HG03108 (cell line): Measurements from ENCODE around the gene TRIM16.
"Not testable (repeated sequence)": the region's sequence is repeated elsewhere in the genome, so short reads cannot be mapped to it uniquely, and the experiment has no call there.

Experiments used
- ATAC-seq: cut with Tn5 transposase; IDR thresholded peaks from one replicate; pipeline ENCODE4 v1.9.1; 2021; ENCODE audit warnings: moderate library complexity; ENCODE audit not compliant: unreplicated experiment

The TRIM16 gene

DNA sequence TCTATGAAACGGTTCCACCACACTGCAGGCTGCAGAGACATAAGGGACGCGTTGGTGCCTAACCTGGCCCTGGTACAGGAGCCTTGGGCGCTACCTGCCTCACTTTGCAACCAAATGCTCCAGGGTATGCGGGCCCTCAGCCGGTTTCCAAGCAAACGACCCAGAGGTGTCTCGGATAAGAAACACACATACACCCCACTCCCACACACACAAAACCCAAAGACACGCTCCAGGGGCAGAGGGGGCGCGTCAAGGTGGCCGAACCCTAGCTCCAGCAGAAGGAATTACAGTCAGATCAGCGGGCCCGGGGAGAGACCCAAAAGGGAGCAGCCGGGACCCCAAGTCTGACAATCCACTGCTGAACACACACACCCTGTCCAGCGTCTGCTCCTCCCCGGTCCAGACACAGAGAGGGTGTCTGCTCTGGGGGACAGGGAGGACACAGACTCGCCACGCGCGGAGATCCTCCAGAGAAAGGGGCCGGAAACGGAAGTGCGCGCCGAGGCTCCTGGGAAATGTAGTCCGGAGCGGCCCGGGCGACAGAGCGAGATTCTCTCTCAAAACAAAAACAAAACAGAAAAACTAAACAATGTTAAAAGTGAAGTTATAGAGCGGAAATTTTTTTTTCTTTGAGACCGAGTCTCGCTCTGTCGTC is at the start of gene TRIM16:
Gene TRIM16 (minus strand): TSS at position 488 of the 655 bp plus-strand sequence. CDS start 32,702 bp downstream, outside the sequence.
- ATAC-seq = peak; percentile 94

DNA sequence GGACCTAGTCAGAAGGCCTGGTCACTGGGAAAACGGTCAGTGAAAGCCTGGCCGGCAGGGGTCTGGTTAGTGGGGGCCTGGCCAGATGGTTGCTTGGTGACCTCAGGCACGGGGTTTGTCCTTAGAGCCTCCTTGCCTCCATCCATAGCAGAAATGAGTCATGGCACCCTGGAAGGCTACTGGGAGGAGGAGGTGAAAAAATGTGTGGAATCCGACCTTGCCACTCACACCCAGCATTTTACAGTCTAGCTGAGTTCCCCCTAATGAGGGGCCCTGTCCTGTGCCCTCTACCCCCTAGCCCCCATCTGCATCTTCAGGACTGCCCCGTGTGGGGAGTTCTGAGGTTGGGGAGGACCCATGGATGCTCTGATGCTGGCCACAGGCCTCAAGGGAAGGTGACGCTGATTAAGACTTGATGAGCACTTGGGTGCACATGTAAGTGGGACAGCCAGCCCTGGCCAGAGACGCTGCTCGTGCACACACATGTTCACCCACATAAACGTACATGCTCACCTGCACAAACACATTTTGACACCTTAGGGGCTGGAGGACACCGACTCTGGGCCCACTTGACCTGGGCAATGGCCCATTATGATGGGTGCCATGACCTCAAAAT is 49.2 kb upstream of the TRIM16 start:
- ATAC-seq = not testable (repeated sequence)

GRCh38 chr17:15731900-15732299 is 47.8 kb upstream of the TRIM16 start, which contains the start of gene TBC1D26:
Gene TBC1D26 (plus strand): TSS chr17:15732283. CDS start chr17:15735349, 3,066 bp downstream.
- not testable (repeated sequence) for ATAC-seq

- not testable (repeated sequence) for ATAC-seq
Measured at GRCh38 chr17:15730535-15730934, 46.4 kb upstream of the TRIM16 start.

DNA sequence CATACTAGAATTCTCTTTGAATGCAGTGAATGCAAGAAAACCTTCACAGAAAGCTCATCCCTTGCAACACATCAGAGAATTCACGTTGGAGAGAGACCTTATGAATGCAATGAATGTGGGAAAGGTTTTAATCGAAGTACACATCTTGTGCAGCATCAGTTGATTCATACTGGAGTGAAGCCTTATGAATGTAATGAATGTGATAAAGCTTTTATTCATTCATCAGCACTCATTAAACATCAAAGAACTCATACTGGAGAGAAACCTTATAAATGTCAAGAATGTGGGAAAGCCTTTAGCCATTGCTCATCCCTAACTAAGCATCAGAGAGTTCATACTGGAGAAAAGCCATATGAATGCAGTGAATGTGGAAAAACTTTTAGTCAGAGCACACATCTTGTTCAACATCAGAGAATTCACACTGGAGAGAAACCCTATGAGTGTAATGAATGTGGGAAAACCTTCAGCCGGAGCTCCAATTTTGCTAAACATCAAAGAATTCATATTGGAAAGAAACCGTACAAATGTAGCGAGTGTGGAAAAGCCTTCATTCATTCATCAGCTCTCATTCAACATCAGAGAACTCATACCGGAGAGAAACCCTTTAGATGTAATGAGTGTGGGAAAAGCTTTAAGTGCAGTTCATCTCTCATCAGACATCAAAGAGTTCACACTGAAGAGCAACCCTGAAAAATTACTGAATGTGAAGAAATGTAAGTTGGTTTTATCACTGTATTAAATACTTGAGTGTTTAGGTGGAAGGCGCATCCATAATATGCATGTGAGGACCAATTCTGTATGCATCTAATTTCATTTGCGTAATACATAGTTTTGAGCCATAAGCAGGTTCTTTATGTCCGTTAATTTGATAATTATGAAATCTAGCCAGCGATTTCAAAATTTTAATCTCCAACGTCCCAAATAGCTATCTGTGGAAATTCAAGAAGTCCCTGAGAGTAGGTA is 32.8 kb upstream of the TRIM16 start:
- ATAC-seq = not testable (repeated sequence)

GRCh38 chr17:15708879-15709278 is 24.8 kb upstream of the TRIM16 start:
- ATAC-seq = not testable (repeated sequence)

GRCh38 chr17:15704813-15705212 is 20.7 kb upstream of the TRIM16 start:
- ATAC-seq = not testable (repeated sequence)

DNA sequence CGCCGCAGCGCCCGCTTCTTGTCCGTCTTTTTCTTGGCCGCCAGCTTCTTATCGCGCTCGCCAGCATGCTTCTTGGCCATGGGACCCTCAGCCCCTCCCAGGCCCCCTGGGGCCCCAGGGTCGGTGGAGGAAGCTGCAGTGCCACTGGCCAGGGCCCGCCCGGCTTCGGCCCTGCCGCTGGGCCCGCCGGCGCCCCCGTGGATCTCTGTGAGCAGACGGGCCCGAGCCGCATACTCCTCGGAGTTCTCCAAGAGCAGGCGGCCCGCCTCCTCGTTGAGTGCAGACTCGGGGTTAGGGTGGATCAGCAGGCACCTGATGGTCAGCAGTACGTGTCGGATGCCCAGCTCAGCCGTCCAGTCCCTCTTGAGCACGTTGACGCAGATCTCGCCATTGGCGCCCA is 20.1 kb upstream of the TRIM16 start:
- not testable (repeated sequence) for ATAC-seq

GRCh38 chr17:15699937-15700336 is 15.8 kb upstream of the TRIM16 start:
- ATAC-seq = not testable (repeated sequence)

DNA sequence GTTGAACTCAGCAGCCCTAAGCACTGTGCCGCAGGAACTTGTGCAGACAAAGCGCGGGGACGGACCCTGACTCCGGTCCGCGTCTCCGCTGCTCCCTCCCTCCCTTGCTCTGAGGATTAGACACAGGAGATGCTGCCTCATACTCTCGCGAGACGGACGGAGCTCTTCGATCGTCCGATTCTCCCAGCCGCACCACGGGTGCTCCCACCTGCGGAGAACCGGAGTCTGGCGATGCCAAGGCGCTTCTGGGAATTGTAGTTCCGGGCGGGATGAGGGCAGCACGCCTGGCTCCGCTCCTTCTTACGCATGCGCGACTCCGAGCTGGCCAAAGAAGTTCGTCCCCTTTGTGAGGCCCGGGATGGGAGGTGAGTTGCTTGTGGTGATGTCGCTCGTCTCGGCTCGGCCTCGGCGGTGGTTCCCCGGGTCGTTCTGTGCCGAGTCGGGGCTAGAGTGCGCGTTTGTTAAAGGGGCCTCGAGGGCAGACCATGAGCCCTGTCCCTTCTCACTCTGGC is 15.4 kb upstream of the TRIM16 start, which contains the start of gene ZNF286A:
Gene ZNF286A (plus strand): TSS at position 340 of the 512 bp plus-strand sequence. CDS start 578 bp downstream, outside the sequence.
- ATAC-seq = peak; percentile 98

- not testable (repeated sequence) for ATAC-seq
Measured at GRCh38 chr17:15698967-15699366, 14.9 kb upstream of the TRIM16 start.

DNA sequence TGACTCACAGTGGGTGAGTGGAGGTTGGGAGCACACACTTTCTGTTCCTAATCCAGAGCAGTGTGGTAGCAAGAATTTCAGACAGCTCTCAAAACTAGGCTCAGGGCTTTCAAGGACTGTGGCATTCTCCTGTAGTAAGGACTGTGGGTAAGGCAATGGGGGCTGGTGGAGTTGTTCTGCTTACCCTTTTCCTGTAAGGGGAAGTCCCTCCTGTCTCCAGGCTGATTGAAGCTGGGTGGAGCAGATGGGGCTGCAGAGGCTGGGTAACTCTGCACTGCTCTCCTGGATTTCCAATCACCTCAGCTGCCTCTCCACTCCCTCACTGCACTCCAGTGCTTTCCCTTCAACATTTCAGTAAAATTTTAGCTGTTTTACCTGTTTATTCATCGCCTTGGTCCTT is 3.4 kb upstream of the TRIM16 start:
- ATAC-seq = not testable (repeated sequence)

DNA sequence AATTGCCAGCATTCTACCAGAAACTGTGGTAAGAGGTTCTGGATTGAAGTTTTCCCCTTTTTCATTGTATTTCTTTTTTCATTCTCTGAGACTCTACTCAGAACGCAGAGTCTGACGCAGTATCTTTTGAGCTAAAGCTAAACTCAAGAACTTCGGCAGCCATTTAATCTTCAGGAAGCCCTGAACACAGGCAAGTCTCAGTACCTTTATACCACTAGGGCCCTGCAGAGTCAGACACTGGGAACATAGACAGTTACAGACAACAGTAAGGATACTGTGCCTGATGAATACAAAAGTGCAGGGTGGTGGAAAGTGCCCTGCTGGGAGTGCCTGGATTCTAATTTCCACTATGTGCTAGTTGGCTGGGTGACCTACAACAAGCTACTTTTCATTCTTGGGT is 976 bp downstream of the TRIM16 start:
- ATAC-seq = not testable (repeated sequence)

DNA sequence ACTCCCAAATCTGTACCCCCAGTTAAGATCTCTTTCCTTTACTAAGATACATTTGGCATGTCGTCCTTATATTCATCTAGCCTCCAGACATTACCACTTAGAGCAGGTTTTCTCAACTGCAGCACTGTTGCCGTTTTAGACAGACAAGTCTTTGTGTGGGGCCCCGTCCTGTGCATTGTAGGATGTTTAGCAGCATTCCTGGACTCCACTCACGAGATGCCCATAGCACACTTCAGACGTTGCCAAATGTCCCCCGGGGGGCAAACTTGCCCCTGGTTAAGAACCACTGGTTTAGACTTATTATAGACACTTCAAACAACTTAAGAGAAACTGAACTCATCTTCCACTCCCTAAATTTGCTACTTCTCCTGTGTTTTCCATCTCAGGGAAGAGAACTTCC is 8.1 kb downstream of the TRIM16 start:
- not testable (repeated sequence) for ATAC-seq

DNA sequence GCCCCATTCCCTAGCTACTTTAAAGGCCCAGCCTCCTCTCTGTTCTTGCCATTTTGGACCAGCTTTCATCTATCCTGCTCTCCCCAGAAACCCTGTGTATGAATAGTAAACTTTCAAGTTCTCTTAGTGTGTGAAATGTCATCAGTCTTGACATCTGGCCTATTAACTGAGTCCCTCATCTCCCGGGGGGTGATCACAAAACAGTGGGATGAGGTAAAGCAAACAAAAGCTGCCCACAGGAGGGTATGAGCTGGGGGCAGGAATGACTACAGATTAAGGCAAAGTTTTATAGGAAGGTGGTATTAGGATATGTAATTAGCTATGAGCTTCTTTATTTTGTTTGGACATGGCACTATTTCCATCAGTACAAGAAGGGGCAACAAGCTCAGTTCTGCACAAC is 9.5 kb downstream of the TRIM16 start:
- not testable (repeated sequence) for ATAC-seq

DNA sequence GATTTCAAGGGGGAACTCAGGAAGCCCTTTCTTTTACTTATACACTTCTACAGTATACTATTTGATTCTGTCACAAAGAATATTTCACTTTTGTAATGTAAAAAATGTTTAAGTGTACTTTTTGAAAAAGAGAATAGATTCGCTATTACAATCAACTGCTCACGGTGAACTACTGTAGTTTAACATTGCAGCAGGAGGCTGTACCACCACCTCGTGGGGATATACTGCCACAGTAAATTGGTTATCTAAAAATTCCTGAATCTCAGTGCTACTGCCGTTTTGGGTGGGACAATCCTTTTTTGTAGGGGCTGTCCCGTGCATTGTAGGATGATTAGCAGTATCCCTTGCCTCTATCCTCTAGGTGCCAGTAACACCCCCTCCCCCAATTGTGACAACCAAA is 14.6 kb downstream of the TRIM16 start:
- not testable (repeated sequence) for ATAC-seq

DNA sequence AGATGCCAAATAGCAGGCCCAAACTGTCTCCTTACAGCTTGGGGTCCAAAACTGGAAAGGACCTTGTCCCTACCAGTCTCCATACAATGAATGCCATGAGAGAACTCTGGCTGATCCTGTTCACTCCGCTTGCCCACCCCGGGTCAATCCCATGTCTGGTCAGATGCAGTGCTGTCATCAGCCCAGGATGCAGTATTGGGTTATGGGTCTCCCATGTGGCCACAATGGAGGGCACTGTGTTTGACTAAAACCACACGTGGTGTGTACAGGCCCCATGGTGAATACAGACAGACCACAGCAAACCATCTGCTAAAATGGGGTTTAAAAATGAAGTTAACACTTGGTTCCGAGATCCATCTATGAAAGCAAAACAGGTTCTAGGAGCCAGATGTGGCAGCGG is 20.4 kb downstream of the TRIM16 start:
- no peak for ATAC-seq

DNA sequence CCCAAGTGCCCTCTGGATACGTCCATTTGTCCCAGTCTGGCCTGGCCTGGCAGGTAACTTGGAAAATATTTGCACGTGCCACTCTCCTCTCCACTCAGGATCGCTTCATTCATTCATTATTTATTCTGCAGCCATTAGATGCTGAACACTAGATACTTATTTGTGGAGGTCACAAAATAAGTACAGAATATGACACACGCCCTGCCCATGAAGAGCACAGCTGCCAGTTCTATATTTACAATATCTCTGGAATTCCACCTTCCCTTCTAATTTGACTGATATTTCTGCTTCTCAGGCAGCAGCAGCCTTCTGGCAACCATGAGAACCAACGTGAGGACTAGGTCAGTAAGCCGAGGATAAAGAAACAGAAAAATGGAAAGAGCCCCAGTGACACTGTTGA is 20.9 kb downstream of the TRIM16 start:
- ATAC-seq = no peak

DNA sequence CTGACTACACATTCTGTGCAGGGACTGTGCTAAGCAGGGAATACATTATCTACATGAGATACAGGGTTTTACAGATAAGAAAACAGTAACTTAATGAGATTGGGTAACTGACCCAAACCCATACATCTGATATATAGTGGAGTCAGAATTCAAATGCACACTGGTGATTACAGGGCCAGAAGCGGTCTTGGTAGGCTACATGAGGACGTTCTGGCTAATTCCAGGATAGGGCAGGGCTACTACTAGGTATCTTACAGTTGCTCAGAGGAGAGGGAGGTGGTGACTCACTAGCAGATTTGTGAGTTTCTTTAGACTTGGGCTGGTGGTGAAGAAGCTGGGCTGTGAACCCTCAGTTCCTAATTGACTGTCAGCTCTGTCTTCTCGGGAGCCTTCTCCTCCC is 21.4 kb downstream of the TRIM16 start:
- no peak for ATAC-seq

- ATAC-seq = no peak
Measured at GRCh38 chr17:15660077-15660476, 24.0 kb downstream of the TRIM16 start.

GRCh38 chr17:15659663-15660062 is 24.4 kb downstream of the TRIM16 start:
- ATAC-seq = no peak
